Daoy (cell line): ENCODE measurements around the gene CPTP. TPM values are rescaled to one million over a fixed set of nuclear protein-coding genes. Genes with fewer than 3 reads are reported as not detected.
A peak's percentile ranks its signal among the peaks of the same experiment; 100 is the strongest.

ENCODE experiments used
- DNase-seq: peaks from one replicate; pipeline ENCODE4 v3.0.0-alpha.2; 2015; ENCODE audit warnings: low read depth
- total RNA-seq: library from RNA; depleted of rRNA; stranded (reverse); fragments of >200 nt; shearing (Covaris generic); gene quantifications from 2 replicates; pipeline ENCODE4 v1.2.3, GENCODE V29; 2014

Gene CPTP
- total RNA-seq, 1 experiment from 2014 or later = 12.9 TPM

DNA sequence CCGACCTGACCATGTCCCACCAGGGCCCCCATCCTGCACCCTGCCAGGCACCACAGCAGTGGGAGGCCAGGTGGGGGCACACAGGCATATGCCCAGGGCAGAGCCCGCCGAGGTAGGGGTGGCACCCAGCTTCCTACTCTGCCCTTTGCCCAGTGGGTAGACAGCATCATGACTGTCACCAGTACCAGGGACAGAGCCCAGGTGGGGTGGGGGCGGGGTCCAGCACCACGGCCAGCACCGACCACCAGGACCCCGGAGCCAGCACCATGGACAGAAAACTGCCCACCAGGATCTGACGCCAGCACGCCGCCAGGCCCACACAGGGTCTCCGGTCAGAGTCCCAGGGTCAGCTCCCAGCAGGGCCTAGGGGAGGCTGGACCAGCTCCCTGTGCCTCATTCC lies 10.2 kb downstream of the CPTP start:
- no peak for DNase-seq

DNA sequence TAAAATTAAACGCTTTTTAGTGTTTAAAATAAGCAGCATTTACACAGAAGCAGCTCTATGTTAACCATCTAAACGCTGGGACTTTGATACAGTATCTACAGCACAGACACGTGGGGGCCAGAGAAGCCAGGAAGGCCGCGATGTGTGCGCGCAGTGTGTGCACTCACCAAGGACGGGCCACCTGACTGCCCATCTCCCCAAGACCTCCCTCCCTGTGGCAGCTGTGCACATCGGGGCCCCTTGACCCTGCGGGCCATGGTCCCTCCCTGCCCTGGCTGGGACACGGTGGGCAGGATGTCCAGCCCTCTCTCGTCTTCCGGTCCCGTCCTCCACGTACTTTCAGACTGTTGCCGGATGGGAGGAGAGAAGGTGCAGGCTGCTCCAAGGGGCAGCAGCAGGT lies 10.7 kb downstream of the CPTP start:
- DNase-seq = no peak

DNA sequence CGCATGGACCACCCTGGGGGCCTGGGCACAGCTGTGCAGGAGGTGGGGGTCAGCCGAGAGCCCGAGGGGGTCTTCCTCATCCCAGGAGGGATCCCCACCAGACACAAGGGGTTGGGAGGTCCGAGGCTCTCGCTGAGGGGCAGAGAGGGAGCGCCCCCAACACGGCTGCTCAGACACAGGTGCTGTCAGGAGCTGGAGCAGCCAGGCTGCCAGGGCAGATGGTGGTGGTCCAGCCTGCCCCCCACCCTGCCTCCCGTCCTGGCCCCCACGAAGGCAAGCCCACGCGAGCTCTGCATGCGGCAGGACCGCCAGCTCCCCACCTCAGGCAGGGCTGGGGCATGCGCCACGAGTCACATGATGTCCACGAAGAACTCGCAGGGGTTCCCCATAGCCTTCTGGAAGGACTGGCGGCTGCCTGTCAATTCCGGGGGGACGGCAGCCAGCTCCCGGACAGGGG lies 11.2 kb downstream of the CPTP start:
- DNase-seq = no peak

GRCh38 chr1:1336446-1336845 lies 11.8 kb downstream of the CPTP start:
- no peak for DNase-seq

DNA sequence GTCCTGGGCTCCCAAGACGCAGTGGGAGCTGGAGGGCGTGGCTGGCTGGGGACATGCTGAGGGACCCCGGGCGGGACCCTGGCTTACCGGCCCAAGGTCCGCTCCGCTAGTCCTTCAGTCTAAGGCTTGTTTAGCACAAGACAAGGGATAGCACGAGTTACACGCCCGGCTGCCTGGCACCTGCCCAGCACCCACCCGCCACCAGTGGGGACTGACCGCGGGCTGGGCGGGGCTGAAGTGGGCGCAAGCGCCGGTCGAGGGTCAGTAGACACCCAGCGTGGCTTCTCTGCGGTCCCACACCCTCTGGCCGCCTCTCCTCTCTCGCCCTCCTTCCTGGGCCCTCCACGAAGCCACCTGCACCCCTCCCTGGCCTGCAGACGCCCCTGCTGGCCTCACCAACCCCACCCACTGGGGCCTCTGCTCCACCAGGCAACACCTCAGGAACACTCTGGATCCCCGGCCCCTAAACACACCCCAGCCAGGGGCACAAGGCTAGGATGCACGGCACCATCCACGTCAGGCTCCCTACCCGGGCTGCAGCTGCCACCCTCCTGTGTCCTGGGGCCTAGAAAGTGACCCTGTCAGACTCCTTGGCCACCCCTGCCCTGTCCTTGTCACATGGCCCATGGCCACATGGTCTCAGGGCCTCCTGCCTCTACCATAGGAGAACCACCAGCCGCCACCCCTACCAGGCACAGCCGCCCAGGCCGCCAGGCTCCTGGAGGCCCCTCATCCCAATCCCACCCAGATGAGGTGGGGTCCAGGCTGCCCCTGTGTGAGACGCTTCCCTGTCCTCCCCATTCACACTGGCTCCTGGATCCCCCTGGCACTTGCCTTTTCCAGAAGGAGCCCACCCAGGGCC lies 12.6 kb downstream of the CPTP start:
- no peak for DNase-seq

GRCh38 chr1:1337793-1338147 lies 13.2 kb downstream of the CPTP start:
- DNase-seq = no peak

DNA sequence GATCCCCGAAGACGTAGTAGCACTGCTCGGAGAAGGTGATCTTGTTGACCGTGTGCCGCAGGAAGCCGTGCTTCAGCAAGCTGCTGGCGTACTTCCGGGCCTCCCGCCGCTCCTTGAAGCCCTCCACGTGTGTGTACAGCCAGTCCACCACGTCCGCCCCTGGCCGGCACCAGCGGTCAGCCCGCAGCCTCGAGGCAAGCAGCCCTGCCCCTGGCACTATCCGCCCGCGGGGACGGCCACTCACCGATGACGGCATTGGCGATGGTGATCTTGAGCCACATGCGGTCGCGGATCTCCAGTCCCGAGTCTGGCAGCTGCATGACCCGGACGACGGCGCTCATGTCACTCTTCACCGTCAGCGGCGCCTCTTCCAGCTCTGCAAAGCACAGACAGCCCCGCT lies 13.7 kb downstream of the CPTP start:
- DNase-seq = no peak

- no peak for DNase-seq
Observed at GRCh38 chr1:1340185-1340584, 15.6 kb downstream of the CPTP start.

GRCh38 chr1:1340791-1341548 lies 16.4 kb downstream of the CPTP start:
- no peak for DNase-seq

GRCh38 chr1:1341549-1342021 lies 17.0 kb downstream of the CPTP start:
- DNase-seq = no peak

DNA sequence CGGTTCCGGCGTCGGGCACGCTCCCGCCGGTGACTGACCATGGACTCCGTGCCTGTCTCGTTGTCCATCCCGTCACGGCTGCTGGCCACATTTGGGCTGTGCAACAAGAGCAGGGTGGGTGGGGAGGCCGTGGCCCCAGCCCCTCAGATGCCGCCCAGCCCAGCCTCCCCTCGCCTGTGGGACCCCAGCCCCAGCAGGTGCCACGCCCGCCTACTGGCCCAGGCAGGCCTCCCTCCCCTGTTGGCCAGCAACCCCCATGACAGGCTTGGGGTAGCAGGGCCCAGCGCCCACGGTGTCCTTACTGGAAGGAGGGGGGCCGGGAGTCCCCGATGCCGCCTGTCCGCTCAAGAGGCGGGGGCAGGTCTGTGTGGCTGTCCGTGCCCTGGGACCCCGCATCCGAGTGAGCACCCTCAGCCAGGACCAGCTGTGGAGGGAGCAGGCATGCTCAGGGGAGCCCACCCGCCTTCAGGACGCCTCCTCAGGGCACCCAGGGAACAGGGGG lies 17.5 kb downstream of the CPTP start:
- DNase-seq = no peak

DNA sequence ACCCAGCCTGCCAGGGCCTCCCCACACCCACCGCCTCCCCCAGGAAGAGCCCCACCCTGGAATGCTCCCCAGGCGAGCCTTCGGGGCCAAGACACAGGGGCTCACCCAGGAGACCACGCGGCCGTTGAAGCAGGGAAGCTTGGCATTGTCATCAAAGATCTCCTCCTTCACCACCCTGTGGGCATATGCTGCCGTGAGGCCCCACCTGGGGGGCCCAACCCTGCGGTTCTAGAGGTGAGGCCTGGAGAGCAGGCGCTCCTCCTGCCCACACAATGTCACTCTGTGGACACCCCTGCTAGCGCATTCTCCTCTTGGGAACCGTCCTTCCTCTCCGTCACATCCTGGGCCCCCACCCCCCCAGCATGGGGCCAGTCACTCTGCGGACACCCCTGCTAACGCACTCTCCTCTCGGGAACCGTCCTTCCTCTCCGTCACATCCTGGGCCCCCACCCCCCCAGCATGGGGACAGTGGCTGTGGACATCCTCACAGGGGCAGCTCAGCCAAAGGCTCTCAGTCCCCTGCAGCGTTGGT lies 18.0 kb downstream of the CPTP start:
- DNase-seq = no peak

GRCh38 chr1:1343811-1344421 lies 19.3 kb downstream of the CPTP start:
- no peak for DNase-seq

DNA sequence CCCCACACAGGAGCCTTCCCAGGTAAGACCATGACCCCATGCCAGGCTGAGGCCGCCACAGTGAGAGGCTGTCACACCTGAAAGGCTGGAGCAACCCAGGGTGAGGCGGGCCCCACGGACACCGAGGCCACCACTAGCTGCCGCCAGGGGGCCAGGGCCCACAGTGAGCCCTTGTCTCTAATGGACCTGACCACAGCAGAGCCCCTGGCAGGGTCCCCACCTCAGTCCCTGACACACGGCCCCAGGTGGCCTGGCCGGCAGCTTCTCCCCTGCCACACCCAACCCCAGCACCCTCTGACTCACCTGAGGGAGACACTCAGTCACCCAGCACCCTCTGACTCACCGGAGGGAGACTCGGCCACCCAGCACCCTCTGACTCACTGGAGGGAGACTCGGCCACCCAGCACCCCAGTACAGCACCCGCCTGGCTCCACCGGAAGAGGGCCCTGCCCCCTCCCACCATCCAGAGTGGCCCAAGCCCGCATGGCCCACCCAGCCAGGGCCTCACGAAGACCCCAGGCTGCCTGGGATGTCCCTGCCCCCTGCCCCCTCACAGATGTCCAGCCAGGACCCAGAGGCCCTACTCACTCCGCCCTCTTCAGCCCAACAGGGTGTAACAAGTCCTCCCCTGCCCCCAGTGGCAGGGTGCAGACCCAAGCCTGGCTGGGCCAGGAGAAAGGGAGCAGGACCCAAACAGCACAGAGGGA lies 20.2 kb downstream of the CPTP start:
- peak; percentile 93 for DNase-seq

DNA sequence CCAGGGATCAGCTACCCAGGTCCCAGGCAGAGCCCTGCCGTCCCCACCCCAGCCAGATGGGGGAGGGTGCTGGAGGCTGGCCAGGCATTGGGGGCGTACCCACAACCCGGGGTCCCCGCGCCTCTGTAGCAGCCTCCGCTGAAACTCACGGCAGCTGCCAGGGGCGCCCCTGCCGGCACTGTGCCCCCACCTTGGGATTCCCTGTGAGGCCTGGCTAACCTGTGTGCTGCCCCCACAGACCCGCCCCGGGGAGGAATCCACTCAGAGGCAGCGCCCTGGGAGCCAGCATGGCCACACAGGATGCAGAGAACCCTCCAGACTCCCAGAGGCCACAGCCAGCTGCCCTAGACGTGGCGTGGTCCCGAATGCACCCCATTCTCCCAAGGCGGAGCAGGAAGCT lies 20.8 kb downstream of the CPTP start:
- no peak for DNase-seq

- DNase-seq = no peak
Observed at GRCh38 chr1:1345860-1346500, 21.4 kb downstream of the CPTP start.

DNA sequence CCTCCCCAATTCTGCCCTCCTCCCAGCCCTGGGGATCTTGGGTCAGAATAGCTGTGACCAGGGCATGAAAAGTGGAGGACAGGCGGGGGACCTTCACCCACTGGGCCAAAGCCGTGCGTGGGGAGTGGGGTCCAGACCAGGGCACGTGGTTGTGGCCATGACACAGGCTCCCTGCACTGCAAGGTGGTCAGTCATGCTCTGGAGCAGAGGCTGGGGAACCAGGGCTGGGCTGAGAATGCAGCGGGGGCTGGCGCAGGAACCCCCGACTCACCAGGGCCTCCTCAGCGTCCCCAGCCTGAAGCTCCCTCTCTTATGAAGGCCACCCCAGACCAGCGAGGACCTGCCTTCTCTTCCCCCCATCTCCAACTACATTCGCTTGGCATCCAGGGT lies 21.9 kb downstream of the CPTP start:
- DNase-seq = no peak

- no peak for DNase-seq
Observed at GRCh38 chr1:1347026-1347595, 22.5 kb downstream of the CPTP start.

DNA sequence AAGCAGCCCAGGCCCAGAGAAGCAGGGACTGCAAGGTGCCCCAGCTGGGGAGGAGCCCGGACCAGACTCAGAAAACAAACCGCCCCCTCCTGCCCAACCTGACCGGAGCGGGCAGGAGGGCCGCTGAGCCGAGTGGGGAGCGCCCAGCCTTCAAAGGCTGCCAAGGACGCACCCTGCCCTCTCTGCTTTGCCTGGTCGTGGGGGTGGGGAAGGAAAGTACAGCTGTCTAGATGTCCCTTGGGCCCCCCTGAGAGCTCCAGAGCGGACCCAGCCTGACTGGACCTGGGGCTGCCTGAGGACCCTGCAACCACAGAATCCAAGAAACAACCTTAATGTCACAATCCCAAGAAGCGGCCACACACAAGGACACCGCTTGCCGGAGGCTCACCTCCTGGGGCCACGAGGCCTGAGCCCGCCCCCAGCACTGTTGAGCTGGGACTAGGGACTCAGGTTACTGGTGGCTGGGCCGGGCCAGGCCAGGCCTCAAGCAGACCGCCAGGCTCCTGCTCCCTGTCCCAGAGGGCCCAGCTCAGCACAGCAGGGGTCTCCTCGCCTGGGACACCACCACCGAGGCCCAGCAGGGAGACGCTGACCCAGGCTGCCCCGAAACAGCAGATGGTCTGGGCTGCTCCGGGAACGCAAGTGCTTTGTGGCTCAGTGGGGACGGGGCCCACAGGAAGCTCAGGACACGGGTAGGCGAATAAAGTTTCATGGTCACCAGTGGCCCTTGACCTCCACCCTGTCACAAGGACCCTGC lies 23.2 kb downstream of the CPTP start:
- peak; percentile 56 for DNase-seq
